Activated CD8-positive, alpha-beta memory T cell treated with anti-CD3 and anti-CD28 coated beads for 48 hours (primary cell): ENCODE measurements around the gene SLC35F5.
"Not testable (repeated sequence)": the region's sequence is repeated elsewhere in the genome, so short reads cannot be mapped to it uniquely, and the experiment has no call there.

ENCODE experiments used
- DNase-seq, 3 experiments: peaks; one replicate each; pipeline ENCODE4 v3.0.0-alpha.2; 2020; ENCODE audit warnings: low read depth in 2 of 3, low spot score in 2 of 3

SLC35F5 gene

DNA sequence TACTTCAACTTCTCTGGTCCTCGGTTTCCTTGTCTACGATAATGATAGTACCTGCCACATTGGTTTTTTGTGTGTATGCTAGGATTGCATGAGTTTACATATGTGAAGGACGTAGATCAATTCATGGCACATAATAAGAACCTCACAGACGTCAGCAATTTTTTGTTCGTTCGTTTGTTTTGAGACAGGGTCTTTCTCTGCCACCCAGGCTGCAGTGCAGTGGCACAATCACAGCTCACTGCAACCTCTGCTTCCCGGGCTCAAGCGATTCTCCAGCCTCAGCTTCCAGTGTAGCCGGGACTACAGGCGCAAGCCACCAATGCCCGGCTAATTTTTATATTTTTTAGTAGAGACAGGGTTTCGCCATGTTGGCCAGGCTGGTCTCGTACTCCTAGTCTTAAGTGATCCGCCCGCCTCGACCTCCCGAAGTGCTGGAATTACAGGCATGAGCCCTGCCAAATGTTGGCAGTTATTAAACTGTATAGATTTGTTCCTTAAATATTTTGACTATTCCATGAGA, 756 bp upstream of the SLC35F5 start:
- no peak for DNase-seq

DNA sequence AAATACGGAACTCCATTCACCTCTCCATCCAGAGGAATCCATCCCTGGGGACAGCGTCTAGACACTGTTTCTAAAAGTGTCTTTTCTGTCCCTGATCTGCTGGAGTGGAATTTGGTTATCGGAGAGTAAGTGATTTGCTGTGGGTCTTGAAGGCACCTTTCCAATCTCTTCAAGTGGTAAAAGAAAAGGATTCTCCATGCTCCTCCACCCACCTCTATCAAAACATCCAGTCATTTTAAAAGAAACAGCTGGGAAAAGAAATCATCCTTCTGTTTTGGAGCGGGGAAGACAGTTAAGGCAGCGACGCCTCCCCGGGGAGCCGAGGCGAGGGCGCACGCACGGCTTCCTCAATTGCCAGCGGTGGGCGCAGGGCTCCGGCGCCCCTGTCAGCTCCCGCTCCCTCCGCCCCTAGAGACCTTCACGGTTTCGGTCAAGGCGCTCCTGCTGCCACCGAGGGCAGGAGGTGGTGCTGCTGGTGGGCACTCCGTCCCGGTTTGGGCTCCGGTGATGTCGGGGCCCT, 547 bp downstream of the SLC35F5 start:
- DNase-seq = peak in 1 of 3 experiments; percentile 9

DNA sequence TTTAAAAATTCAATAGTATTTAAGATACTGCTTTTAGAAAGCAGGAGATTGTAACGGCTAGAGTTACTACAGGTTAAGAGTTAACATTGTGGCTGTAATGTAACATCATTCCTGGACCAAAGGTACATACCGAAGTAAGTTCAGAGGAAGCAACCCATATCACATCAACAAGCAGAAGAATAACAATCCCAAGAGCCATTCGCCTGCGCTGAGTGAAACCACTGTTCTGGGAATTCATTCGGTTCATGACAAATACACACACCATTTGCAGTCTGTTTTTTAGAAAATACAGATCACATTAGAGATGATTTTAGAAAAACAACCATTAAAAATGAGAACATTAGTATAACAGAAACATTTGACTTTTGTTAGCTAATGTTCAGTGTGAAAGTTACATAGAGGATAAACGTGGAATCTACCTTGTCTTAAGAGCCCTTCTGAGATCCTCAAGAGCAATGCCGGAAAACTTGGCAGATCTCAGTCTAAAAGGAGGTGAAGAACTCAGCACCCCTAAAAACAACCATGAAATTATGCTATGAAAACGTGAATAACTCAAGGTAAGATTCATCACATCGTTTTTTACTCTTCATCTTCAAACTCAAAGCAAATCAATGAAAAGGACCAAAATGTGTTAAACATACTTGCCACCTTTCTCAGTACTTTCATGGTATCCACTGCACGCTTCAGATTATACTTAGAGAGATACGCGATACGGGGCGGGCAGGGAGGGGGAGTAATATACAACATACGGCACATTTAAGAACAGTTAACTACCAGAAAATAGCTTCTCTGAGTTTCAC, 1.2 kb downstream of the SLC35F5 start:
- DNase-seq = no peak

DNA sequence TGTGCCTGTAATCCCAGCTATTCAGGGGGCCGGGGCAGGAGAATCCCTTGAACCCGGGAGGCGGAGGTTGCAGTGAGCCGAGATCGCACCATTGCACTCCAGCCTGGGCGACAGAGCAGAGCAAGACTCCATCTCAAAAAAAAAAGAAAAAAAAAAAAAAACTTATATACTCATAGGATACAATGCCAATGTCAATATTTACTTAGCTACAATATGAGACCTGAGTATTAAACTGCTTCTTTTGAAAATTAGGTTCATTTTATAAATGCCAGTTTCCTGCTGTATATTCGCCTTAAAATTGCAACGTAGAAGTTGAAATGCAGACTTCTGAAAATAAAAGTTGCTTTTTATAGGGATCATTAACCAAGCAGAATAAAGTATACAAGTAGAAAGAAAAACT, 2.3 kb downstream of the SLC35F5 start:
- no peak for DNase-seq

DNA sequence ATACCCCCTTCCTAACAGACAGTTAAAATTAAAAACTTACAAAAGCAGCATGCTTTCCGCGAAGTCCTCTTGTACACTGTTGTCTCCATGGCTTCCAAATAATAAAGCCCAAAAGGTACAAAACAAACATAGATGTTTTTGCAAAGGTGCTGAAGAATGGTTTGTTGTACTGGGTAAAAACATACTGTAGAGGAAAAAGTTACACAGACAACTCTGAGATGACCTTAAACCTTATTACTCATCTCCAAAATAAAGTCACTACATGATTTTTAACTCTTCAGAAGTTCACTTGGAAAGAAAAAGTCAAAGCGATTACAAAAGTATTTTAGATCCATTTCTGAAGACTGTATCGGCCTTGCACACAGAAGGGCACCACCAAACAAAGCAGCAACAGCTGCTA, 6.1 kb downstream of the SLC35F5 start:
- no peak for DNase-seq

DNA sequence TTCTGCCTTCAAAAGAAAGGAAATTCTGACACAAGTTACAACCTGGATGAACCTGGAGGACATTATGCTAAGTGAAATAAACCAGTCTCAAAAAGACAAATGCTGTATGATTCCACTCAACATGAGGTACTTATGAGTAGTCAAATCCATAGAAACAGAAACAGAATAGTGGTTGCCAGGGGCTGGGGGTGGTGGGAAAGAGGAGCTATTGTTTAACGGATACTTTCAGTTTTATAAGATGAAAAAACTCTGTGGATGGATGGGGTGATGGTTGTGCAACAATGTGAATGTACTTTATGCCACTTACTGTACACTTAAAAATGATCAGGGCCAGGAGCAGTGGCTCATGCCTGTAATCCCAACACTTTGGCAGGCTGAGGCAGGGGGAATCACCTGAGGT, 15.4 kb downstream of the SLC35F5 start:
- no peak for DNase-seq

GRCh38 chr2:113739849-113740248, 16.6 kb downstream of the SLC35F5 start:
- no peak for DNase-seq

GRCh38 chr2:113734185-113734584, 22.3 kb downstream of the SLC35F5 start:
- no peak for DNase-seq

- no peak for DNase-seq
Measured at GRCh38 chr2:113724010-113724409, 32.4 kb downstream of the SLC35F5 start.

- no peak for DNase-seq
Measured at GRCh38 chr2:113723411-113723810, 33.0 kb downstream of the SLC35F5 start.

GRCh38 chr2:113720167-113720566, 36.3 kb downstream of the SLC35F5 start:
- no peak for DNase-seq

DNA sequence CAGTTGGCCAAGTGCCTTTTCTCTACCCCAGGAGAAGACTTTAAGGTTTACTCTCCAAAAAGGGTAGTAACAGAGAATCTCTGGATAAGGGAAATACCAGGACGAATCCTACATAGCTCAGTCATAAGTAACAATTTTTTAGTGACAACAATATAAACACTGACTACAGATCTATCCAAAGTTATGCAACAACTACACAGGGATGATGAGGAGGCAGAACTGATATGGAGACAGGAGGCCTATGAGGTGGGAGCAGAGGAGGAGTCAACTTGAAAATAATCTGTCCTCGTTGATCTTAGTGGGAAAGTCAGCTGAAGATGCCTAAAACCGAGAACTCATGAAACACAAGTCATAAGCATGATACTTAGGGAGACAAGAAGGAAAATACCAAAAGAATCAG, 40.2 kb downstream of the SLC35F5 start:
- DNase-seq = no peak

DNA sequence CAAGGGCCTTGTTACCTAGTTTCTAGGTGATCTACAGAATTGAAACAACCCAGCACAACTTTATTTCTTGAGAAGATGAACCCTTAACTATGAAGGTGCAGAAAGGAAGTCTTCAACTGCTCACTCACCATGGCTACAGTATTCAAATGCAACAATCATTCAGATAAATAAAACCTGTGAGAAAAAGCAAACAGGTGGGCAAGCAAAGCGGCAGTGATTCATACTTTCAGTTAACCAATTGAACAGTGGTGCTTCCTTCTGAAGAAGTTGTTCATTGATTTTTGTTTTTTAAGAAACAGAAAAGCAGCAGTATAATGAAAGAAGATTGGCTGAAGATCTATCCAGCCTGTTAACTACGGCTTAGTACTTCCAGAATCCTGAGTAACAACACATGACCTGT, 43.5 kb downstream of the SLC35F5 start:
- DNase-seq = no peak

DNA sequence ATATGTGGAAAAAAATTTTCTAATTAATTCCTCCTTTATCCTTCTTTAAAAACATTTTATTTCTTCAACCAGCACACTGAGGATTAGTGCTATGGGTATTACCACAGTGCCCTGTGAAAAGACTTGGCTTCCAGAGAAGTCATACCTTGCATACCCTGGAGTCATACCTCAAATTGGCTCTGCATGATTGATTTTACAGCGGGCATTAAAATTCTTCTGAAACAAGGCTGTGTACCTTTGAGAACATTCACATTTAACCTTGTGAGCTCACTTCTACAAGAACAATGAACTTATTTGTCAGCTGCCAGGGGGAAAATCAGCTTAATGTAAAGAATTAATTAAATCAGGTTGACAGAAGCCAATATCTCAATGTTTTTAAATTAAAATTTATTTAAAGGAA, 44.6 kb downstream of the SLC35F5 start:
- no peak for DNase-seq

GRCh38 chr2:113709022-113709421, 47.4 kb downstream of the SLC35F5 start:
- no peak for DNase-seq

DNA sequence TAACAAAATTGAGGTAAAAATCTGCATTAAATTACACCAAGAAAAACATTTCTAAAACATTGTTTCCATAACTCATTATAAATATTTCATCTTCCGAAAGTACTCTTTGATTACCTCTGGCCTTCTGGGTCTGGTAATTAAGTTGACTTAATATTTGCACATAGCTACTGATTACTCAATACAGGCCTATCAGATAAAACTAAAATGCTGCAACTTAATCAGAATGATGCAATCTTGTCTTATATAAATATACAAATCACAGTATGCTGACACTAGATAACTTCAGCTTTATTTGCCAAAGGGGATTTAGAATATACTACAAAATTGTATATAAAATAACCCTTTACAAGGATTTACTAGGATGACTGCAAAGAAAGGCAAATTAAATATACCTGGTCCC, 49.3 kb downstream of the SLC35F5 start:
- no peak for DNase-seq

DNA sequence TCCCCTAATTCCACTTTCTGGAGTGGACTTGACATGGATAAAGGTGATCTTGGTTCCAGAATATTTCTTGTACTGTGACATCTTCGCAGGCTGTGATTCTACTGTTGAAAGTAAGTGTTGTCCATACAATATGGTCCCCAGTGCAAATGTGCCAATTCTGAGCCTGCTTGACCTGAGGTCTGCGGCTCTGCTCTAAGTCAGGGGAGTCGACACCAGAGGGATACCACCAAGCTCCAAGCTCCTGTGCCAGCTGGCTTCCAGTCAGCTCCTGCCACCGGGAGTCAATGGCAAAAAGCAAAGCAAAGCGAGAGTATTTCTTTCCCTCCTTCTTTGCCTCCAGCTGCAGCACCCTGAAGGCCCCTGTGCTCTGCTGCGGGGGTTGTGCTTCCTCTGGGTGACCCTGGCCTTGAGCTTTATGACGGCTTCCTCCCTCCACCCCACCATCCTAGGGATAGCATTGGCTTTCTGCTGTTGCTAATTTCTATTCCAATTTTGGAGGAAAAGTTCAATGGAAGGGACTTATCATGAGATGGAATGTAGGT, 50.4 kb downstream of the SLC35F5 start:
- no peak for DNase-seq

- not testable (repeated sequence) for DNase-seq
Measured at GRCh38 chr2:113704300-113704993, 52.0 kb downstream of the SLC35F5 start.

DNA sequence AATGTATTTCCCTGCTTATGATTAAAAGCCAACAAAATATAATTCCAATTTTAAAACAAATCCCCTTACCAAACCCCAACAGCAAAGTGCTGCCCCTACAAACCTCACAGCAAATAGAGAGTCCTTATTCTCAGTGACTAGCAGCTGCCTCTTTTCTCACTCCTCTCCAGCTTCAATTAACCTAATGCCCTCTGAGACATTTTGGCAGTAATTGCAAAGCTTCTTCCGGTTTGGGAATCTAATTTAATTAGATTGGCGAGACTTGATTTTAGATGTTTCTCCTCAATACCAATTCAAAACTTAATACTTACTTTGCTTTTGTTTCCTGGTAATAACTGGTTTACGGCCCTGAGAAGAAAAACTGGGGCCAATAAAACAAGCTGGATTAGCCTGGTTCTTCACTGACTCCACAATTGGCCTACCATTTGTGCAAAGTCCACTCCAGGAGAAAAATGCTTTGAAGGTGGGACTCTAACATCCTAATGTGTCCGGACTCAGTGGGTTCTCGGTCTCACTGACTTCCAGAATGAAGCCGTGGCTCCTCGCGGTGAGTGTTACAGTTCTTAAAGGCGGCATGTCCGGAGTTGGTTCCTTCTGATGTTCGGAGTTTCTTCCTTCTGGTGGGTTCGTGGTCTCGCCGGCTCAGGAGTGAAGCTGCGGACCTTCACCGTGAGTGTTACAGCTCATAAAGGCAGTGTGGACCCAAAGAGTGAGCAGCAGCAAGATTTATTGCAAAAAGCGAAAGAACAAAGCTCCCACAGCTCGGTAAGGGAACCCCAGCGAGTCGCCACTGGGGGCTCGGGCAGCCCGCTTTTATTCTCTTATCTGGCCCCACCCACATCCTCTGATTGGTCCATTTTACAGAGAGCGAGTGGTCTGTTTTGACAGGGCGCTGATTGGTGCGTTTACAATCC, 52.8 kb downstream of the SLC35F5 start:
- no peak for DNase-seq

DNA sequence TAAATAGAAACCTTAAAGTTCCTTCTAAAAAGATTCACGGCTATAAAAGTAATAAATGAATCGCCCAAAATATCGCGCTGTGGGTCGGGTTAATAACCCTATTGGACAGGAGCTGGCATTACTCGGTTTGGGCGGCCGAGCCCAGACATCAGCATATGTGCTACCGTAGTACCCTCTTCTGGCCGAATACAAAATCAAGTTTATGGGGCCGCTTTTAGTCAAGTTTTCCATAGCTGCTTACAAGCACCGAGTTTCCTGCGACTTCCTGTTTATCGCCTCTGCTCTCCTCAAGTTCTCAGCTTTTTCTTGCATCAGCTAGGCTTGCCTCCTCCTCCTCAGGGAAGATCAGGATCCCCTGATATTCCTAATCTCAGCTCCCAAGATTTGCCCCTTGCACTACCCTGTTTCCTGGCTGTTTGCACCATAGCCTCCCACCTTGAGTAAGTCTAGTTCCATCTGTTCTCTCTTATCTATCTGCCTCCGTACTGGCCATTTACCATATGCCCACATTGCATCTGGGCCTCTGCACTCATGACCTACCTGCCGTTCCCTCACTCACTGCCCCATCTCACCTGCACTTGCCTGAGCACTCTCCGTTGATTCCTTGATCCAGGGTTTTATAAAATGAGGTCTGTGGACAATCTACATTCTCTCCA, 56.1 kb downstream of the SLC35F5 start:
- no peak for DNase-seq
